ENCODE results near the gene RPS15.
"Not testable (repeated sequence)": the region's sequence is repeated elsewhere in the genome, so short reads cannot be mapped to it uniquely, and the experiment has no call there.

The RPS15 gene

GRCh38 chr19:1471010-1471514 lies 32.9 kb downstream of the RPS15 start:
- DNase-seq: peak; percentile 48

- DNase-seq: peak; percentile 49
Measured at GRCh38 chr19:1471515-1472160, 33.4 kb downstream of the RPS15 start.

- DNase-seq: no peak
Measured at GRCh38 chr19:1472231-1473084, 34.3 kb downstream of the RPS15 start.

- no peak for DNase-seq
Measured at GRCh38 chr19:1473085-1473851, 35.1 kb downstream of the RPS15 start.

GRCh38 chr19:1474011-1474764 lies 36.0 kb downstream of the RPS15 start:
- DNase-seq: no peak

GRCh38 chr19:1474765-1475351 lies 36.7 kb downstream of the RPS15 start:
- no peak for DNase-seq

GRCh38 chr19:1475751-1476437 lies 37.7 kb downstream of the RPS15 start:
- no peak for DNase-seq

- DNase-seq: not testable (repeated sequence)
Measured at GRCh38 chr19:1477056-1477455, 38.9 kb downstream of the RPS15 start.

- DNase-seq: peak; percentile 95
Measured at GRCh38 chr19:1478934-1479707, 40.9 kb downstream of the RPS15 start, which contains the start of gene C19orf25. TSS of gene C19orf25 (minus strand) at chr19:1479215. CDS start at chr19:1478903, 312 bp downstream.

GRCh38 chr19:1481224-1481892 lies 43.2 kb downstream of the RPS15 start:
- DNase-seq: no peak

- DNase-seq: no peak
Measured at GRCh38 chr19:1481893-1482360, 43.7 kb downstream of the RPS15 start.

GRCh38 chr19:1482361-1483130 lies 44.4 kb downstream of the RPS15 start:
- DNase-seq: no peak

- no peak for DNase-seq
Measured at GRCh38 chr19:1483131-1483978, 45.2 kb downstream of the RPS15 start.

GRCh38 chr19:1483979-1484428 lies 45.8 kb downstream of the RPS15 start:
- no peak for DNase-seq

- no peak for DNase-seq
Measured at GRCh38 chr19:1486720-1487575, 48.8 kb downstream of the RPS15 start.

- no peak for DNase-seq
Measured at GRCh38 chr19:1487576-1488281, 49.5 kb downstream of the RPS15 start.

All from CD4-positive, alpha-beta T cell treated with Interleukin-17A for 4 hours (primary cell).